ENCODE measurements around the gene PSME1. TPM values are rescaled to one million over a fixed set of nuclear protein-coding genes. Genes with fewer than 3 reads are reported as not detected.
A peak's percentile ranks its signal among the peaks of the same experiment; 100 is the strongest.
"Not testable (repeated sequence)": the region's sequence is repeated elsewhere in the genome, so short reads cannot be mapped to it uniquely, and the experiment has no call there.

PSME1 gene
- total and polyA plus RNA-seq, 4 donors: 63.3 to 237 (median 101) TPM

DNA sequence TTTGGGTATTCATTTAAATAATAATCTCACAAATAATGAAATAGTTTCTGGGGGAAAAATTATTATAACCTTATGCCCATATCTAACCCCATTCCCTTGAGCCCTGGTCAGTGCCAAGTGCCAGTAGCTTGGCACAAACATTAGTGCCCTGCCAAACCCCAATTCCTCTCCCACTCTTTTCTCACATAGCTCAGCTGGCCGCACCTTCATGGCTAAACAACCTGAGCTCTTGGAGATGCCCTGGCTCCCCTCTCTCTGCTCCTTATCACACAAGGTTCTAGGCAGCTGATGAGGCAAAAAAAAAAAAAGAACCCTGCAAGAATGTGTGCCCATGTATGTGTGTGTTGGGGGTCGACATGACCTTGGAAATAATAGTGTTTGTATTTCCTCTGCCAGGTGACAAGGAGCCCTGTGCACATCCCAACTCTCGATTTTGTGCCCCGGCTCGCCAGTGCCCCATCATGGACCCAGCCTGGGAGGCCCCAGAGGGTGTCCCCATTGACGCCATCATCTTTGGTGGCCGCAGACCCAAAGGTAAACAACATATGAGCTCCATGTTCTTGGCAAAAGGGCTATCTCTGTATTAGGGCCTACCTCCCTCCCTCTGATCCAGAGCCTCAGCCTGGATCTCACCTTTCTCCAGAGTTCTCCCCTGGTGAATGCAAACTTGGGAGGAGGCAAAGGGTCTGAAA is 33.5 kb upstream of the PSME1 start:
- WGBS: 73% methylated on average over 7 of the region's 7 CpGs
- Histone ChIP-seq H3K27me3 (ENCODE audit: control insufficient read depth in 4 of 4, insufficient read depth in 4 of 4, low read length in 3 of 4) (no peaks in the 10 kb centered on the region), H3K4me3 (ENCODE audit: low read depth in 1 of 3, low read length in 3 of 3) (no peak overlapping the region), H3K9me3 (ENCODE audit: control insufficient read depth in 4 of 4, low read length in 3 of 4) (no peaks in the 10 kb centered on the region), H3K27ac (ENCODE audit: low read depth in 1 of 2, low read length in 2 of 2) (no peak overlapping the region), H3K36me3 (ENCODE audit: control insufficient read depth in 4 of 4, insufficient read depth in 3 of 4, low read depth in 1 of 4, low read length in 3 of 4) (peaks cover 9 to 38% (median 25%) of the 10 kb centered on the region in 4 donors), H3K4me1 (ENCODE audit: control insufficient read depth in 4 of 4, insufficient read depth in 4 of 4, low read length in 3 of 4) (peaks cover 2 to 83% (median 64%) of the 10 kb centered on the region in 4 donors), H3K9ac (ENCODE audit: low read depth in 1 of 2, low read length in 2 of 2) (no peak overlapping the region)
- no peak for DNase-seq (ENCODE audit: low spot score)
- TF ChIP-seq RXRA (IDR thresholded peaks at IDR 0.05) (no peak), CTCF (IDR thresholded peaks at IDR 0.05; ENCODE audit: low read depth, low read length, missing input control) (no peak), GABPA (IDR thresholded peaks at IDR 0.05 in 1 of 2, conservative IDR thresholded peaks at IDR 0.05 in 1 of 2) (no peak), YY1 (IDR thresholded peaks at IDR 0.05) (no peak), TAF1 (conservative IDR thresholded peaks at IDR 0.05) (no peak), SP1 (IDR thresholded peaks at IDR 0.05) (no peak), REST (IDR thresholded peaks at IDR 0.05) (no peak), MAX (IDR thresholded peaks at IDR 0.05) (no peak), JUND (IDR thresholded peaks at IDR 0.05) (no peak), HNF4G (IDR thresholded peaks at IDR 0.05) (no peak), FOXA1 (IDR thresholded peaks at IDR 0.05) (no peak), EGR1 (IDR thresholded peaks at IDR 0.05; ENCODE audit: low read depth in 2 of 2) (no peak), NR2F2 (IDR thresholded peaks at IDR 0.05) (no peak), RAD21 (IDR thresholded peaks at IDR 0.05) (no peak)
- TF ChIP-seq, protein P1, sequence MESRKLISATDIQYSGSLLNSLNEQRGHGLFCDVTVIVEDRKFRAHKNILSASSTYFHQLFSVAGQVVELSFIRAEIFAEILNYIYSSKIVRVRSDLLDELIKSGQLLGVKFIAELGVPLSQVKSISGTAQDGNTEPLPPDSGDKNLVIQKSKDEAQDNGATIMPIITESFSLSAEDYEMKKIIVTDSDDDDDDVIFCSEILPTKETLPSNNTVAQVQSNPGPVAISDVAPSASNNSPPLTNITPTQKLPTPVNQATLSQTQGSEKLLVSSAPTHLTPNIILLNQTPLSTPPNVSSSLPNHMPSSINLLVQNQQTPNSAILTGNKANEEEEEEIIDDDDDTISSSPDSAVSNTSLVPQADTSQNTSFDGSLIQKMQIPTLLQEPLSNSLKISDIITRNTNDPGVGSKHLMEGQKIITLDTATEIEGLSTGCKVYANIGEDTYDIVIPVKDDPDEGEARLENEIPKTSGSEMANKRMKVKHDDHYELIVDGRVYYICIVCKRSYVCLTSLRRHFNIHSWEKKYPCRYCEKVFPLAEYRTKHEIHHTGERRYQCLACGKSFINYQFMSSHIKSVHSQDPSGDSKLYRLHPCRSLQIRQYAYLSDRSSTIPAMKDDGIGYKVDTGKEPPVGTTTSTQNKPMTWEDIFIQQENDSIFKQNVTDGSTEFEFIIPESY (IDR thresholded peaks at IDR 0.05): no peak

DNA sequence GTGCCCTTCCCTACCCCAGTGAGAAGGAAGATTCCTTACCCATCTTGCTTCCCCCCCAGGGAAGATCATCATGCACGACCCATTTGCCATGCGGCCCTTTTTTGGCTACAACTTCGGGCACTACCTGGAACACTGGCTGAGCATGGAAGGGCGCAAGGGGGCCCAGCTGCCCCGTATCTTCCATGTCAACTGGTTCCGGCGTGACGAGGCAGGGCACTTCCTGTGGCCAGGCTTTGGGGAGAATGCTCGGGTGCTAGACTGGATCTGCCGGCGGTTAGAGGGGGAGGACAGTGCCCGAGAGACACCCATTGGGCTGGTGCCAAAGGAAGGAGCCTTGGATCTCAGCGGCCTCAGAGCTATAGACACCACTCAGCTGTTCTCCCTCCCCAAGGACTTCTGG is 32.5 kb upstream of the PSME1 start:
- 83% methylated on average over 13 of the region's 13 CpGs for WGBS
- TF ChIP-seq FOXA2 (IDR thresholded peaks at IDR 0.05) (no peak), SP1 (IDR thresholded peaks at IDR 0.05) (no peak), EGR1 (IDR thresholded peaks at IDR 0.05; ENCODE audit: low read depth in 2 of 2) (no peak), GABPA (IDR thresholded peaks at IDR 0.05 in 1 of 2, conservative IDR thresholded peaks at IDR 0.05 in 1 of 2) (no peak)
- no peak for DNase-seq (ENCODE audit: low spot score)
- no peaks in the 10 kb centered on the region for H3K9me3 ChIP-seq (ENCODE audit: control insufficient read depth in 4 of 4, low read length in 3 of 4)
- H3K27ac ChIP-seq (ENCODE audit: low read depth in 1 of 2, low read length in 2 of 2): no peak overlapping the region
- peaks cover 6 to 38% (median 19%) of the 10 kb centered on the region in 4 donors for H3K36me3 ChIP-seq (ENCODE audit: control insufficient read depth in 4 of 4, insufficient read depth in 3 of 4, low read depth in 1 of 4, low read length in 3 of 4)
- H3K27me3 ChIP-seq (ENCODE audit: control insufficient read depth in 4 of 4, insufficient read depth in 4 of 4, low read length in 3 of 4): no peaks in the 10 kb centered on the region
- H3K4me3 ChIP-seq (ENCODE audit: low read depth in 1 of 3, low read length in 3 of 3): no peak overlapping the region
- peaks cover 2 to 84% (median 57%) of the 10 kb centered on the region in 4 donors for H3K4me1 ChIP-seq (ENCODE audit: control insufficient read depth in 4 of 4, insufficient read depth in 4 of 4, low read length in 3 of 4)
- H3K9ac ChIP-seq (ENCODE audit: low read depth in 1 of 2, low read length in 2 of 2): no peak overlapping the region

GRCh38 chr14:24105609-24106239 is 30.3 kb upstream of the PSME1 start:
- not testable (repeated sequence) for DNase-seq (ENCODE audit: low spot score); H3K9ac ChIP-seq (ENCODE audit: low read depth in 1 of 2, low read length in 2 of 2); H3K27me3 ChIP-seq (ENCODE audit: control insufficient read depth in 4 of 4, insufficient read depth in 4 of 4, low read length in 3 of 4); H3K9me3 ChIP-seq (ENCODE audit: control insufficient read depth in 4 of 4, low read length in 3 of 4); H3K4me3 ChIP-seq (ENCODE audit: low read depth in 1 of 3, low read length in 3 of 3)
- Histone ChIP-seq H3K27ac (ENCODE audit: low read depth in 1 of 2, low read length in 2 of 2) (peak overlapping the region; percentile 16 to 53), H3K36me3 (ENCODE audit: control insufficient read depth in 4 of 4, insufficient read depth in 3 of 4, low read depth in 1 of 4, low read length in 3 of 4) (peaks cover under 1 to 25% (median 5%) of the 10 kb centered on the region in 4 donors), H3K4me1 (ENCODE audit: control insufficient read depth in 4 of 4, insufficient read depth in 4 of 4, low read length in 3 of 4) (peaks cover 4 to 76% (median 51%) of the 10 kb centered on the region in 4 donors)
- WGBS: 69% methylated on average over 8 of the region's 8 CpGs
